ENCODE measurements around the gene GRM8. TPM values are rescaled to one million over a fixed set of nuclear protein-coding genes. Genes with fewer than 3 reads are reported as not detected.
"Not testable (repeated sequence)": the region's sequence is repeated elsewhere in the genome, so short reads cannot be mapped to it uniquely, and the experiment has no call there.

Gene GRM8
- total RNA-seq, 4 donors from 2014 or later, result not detected

DNA sequence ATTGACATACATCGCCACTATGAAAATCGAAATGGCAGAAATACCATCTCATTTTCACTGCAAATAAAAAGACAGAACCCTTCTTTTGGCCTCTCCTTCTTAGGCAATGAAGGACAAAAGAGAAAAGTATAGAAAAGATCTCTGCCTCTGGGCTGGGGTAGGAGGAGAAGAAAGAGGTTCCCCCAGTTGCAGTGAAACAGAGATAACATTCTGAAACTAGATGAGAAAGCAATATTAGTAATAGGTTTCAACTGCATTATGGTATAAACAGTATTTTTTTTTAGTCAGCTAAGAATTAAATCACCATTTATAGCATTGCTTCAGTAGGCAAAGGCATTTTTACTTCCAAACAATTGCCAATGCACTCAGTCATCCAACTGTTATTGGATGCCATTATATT, 347.5 kb downstream of the GRM8 start:
- DNase-seq (ENCODE audit: low spot score in 2 of 2); H3K4me3 ChIP-seq; H3K4me1 ChIP-seq; H3K27me3 ChIP-seq; H3K27ac ChIP-seq; H3K36me3 ChIP-seq; H3K9me3 ChIP-seq: not testable (repeated sequence)
- 83% methylated on average over 2 of the region's 2 CpGs for WGBS

DNA sequence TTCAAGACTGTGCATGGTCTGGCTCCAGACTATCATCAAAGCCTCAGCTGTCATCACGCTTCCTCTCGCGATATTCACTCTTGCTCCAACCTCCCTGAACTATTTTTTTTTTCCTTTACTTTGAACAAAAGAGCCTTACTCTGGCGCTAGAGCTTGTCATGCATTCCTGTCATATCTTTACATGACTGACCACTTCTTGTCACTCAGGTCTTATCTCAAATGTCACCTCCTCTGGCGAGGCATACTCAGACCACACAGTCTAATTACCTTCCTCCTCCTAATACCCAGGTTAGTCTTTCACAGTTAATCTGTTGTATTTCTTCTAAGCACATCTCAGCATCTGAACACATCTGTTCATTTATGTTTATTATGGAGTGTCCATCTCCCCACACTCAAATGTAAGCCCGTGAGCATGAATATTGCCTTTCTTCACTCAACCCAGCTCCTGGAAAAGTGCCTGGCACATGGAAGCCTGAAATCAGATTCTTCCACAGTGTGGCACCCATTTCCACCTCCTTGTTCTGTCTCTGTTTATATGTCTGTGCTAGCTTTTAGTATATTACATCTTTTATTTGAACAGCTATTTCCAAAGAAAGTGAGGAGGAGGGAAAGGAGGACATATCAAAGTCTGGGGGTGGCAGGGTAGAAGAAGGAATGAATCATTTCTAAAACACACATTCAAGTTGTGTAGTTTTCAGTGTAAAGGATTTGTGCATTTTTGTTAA, 351.5 kb downstream of the GRM8 start:
- not testable (repeated sequence) for H3K9me3 ChIP-seq; H3K27me3 ChIP-seq; H3K36me3 ChIP-seq; H3K4me1 ChIP-seq; H3K4me3 ChIP-seq; H3K27ac ChIP-seq; DNase-seq (ENCODE audit: low spot score in 2 of 2)
- WGBS, result 59% methylated on average over 6 of the region's 6 CpGs

DNA sequence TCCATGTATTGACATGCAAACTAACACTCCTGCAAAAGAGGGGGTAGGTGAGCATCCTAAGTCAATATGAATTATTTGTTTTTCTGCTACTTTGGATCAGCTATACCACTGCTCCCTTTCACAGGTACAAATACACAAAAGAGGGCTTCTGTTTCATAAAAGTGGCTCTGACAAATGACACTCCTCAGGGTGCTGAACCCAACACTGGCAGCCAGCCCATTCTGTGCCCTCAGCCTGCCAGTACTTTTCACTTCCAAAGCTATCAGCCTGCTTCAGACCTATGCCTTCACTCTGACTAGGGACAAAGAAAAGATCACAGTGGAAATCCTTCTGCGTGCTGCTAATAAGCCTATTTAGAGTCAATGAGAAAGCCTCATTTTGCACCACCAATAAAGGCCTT, 364.8 kb downstream of the GRM8 start:
- not testable (repeated sequence) for H3K27ac ChIP-seq; DNase-seq (ENCODE audit: low spot score in 2 of 2); H3K4me3 ChIP-seq; H3K27me3 ChIP-seq; H3K36me3 ChIP-seq; H3K4me1 ChIP-seq; H3K9me3 ChIP-seq
- 86% methylated on average over 1 of the region's 1 CpG for WGBS

DNA sequence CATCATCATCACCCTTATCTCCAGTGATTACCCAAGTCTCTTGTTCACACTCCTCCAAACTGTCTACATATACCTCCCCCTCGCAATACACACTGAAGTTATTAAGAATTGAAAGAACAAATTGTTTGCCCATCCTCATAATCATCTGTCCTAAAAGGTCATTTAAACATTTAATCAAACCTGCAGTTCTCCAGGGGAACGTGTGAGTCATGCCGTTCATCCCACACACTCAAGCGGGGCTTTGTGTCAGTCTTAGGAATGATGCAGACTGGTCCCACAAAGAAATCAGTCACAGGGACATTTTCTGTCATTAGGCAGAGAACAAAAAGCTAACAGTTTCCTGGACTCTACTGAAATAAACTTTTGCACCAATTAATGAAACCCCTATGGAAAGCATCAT, 365.2 kb downstream of the GRM8 start:
- H3K27me3 ChIP-seq; DNase-seq (ENCODE audit: low spot score in 2 of 2); H3K9me3 ChIP-seq; H3K4me1 ChIP-seq; H3K27ac ChIP-seq; H3K4me3 ChIP-seq; H3K36me3 ChIP-seq: not testable (repeated sequence)
- WGBS, result 75% methylated on average over 4 of the region's 4 CpGs

DNA sequence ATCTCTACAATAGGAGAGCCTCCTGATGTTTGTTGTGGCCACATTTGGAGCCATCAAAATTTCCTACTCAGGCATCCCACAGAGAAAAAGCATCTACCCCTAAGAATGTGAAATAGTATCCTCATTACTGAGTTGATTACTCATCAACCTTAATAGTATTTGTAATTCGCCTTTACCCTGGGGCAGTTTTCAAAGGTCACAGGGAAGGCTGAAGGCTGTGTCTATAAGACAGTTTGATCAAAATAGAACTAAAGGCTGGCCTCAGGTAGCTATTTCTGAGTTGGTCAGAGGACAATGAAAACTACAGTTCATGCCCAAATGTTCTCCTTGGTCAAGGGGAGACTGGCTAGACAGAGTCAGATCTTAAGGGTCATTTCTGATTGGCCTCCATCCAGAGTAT, 370.0 kb downstream of the GRM8 start:
- not testable (repeated sequence) for H3K36me3 ChIP-seq; H3K9me3 ChIP-seq; H3K4me3 ChIP-seq; H3K27me3 ChIP-seq; H3K27ac ChIP-seq; H3K4me1 ChIP-seq; DNase-seq (ENCODE audit: low spot score in 2 of 2)
- WGBS, result 75% methylated on average over 1 of the region's 1 CpG

DNA sequence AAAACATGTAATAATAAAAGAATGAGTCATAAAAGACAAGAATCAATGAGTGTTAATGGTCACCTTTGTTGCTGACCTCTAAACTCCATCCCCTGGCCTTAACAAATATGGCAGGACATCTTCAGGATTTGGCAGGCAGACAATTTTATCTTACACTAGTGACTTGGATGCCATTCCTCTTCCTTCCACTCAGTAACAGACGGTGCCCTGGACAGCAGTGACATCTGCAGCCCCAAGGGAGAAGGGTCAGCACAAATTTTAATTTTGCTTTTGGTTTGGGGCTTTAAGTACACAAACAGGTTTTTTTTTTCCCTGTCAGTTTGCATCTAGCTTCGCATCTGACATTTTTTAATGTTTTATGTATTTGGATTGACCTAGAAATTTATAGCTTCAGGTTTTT, 370.8 kb downstream of the GRM8 start:
- not testable (repeated sequence) for H3K4me1 ChIP-seq; DNase-seq (ENCODE audit: low spot score in 2 of 2); H3K4me3 ChIP-seq; H3K27ac ChIP-seq; H3K27me3 ChIP-seq; H3K36me3 ChIP-seq; H3K9me3 ChIP-seq
- 58% methylated on average over 2 of the region's 2 CpGs for WGBS

DNA sequence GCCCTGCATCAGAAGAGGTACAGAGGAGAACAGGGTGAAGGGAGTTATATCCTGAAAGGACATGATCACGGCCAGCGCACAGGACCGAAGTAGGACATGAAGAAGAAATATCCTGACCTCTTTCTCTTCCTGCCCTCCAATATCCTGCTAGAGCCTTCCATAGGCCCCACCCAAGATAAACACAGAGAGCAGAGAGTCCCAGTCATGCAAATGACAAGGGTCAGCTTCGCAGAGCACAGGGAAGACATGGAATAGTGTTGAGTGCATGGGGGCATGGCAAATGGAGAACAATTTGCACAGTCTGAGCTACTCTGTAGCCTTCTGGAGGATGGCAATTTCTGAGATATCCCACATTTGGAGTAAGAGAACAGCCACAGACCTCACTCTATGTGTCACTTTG, 371.4 kb downstream of the GRM8 start:
- 87% methylated on average over 4 of the region's 4 CpGs for WGBS

DNA sequence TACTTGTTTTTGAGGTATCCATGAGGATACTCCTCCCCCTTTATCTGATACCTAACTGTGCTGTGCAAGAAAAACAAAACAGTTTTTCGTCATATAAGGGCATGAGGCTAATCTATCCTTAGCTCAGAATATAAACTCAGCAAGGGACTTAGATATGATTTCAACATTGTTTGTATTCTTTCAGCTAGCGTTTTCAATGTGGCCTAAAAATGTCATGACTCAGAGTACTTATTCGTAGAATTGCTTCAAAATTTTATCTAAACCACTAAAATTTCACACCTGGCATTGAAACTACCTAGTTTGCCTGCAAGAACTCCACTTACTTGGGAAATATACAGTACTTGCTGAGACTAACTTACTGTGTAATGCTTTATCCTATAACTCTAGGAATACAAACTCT, 376.2 kb downstream of the GRM8 start:
- DNase-seq (ENCODE audit: low spot score in 2 of 2); H3K36me3 ChIP-seq; H3K27me3 ChIP-seq; H3K4me1 ChIP-seq; H3K4me3 ChIP-seq; H3K9me3 ChIP-seq; H3K27ac ChIP-seq: not testable (repeated sequence)
- WGBS, result 87% methylated on average over 3 of the region's 3 CpGs

More for the DNA sequence above, 371.4 kb downstream of the GRM8 start:
- H3K4me3 ChIP-seq, result no peak overlapping the region
- no peak overlapping the region for H3K27ac ChIP-seq
- no peaks in the 10 kb centered on the region for H3K27me3 ChIP-seq
- H3K4me1 ChIP-seq, result no peaks in the 10 kb centered on the region
- no peaks in the 10 kb centered on the region for H3K9me3 ChIP-seq
- no peak for TF ChIP-seq EP300 (IDR thresholded peaks at IDR 0.05)
- TF ChIP-seq POLR2AphosphoS5 (IDR thresholded peaks at IDR 0.05), result no peak
- no peak for TF ChIP-seq POLR2A (IDR thresholded peaks at IDR 0.05)
- TF ChIP-seq, protein P1, sequence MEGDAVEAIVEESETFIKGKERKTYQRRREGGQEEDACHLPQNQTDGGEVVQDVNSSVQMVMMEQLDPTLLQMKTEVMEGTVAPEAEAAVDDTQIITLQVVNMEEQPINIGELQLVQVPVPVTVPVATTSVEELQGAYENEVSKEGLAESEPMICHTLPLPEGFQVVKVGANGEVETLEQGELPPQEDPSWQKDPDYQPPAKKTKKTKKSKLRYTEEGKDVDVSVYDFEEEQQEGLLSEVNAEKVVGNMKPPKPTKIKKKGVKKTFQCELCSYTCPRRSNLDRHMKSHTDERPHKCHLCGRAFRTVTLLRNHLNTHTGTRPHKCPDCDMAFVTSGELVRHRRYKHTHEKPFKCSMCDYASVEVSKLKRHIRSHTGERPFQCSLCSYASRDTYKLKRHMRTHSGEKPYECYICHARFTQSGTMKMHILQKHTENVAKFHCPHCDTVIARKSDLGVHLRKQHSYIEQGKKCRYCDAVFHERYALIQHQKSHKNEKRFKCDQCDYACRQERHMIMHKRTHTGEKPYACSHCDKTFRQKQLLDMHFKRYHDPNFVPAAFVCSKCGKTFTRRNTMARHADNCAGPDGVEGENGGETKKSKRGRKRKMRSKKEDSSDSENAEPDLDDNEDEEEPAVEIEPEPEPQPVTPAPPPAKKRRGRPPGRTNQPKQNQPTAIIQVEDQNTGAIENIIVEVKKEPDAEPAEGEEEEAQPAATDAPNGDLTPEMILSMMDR (IDR thresholded peaks at IDR 0.05), result no peak
- H3K36me3 ChIP-seq, result no peaks in the 10 kb centered on the region
- no peak for DNase-seq (ENCODE audit: low spot score in 2 of 2)

DNA sequence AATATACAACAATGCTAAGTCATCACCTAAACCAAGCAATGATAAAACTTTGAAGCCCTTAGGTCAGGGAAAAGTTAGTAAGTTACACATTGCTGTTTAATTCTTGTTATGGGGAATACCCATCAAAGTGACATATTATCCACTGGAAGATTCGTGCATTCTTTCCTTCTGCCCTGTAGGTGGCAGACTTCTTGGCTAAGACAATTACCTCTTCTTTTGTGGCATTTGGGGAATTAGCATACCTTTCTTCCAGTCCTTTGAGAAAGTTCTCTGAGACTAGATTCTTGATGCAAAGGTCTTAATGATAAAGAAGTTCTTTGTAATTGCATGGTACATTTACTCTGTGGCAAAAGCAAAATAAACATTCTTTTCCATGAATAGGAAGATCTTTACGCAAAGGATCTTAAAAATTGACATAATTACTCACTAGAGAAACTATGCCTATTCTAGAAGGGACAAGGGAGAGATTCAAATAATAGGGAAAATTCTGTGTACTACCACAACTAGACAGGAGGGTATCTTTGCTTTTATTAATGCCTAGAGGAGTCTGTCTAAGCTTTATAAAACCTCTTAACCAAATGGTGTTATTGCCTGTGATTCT, 395.9 kb downstream of the GRM8 start:
- DNase-seq (ENCODE audit: low spot score in 2 of 2), result no peak
- Histone ChIP-seq H3K4me3 (no peak overlapping the region), H3K27me3 (no peaks in the 10 kb centered on the region), H3K36me3 (no peaks in the 10 kb centered on the region), H3K4me1 (no peaks in the 10 kb centered on the region), H3K27ac (no peak overlapping the region), H3K9me3 (no peaks in the 10 kb centered on the region)
- no peak for TF ChIP-seq POLR2A (IDR thresholded peaks at IDR 0.05)
- WGBS, result 46% methylated on average over 2 of the region's 2 CpGs

Data from suprapubic skin (tissue), 4 donors.